A549 (cell line): ENCODE data around the gene NCOR2. TPM values are rescaled to one million over a fixed set of nuclear protein-coding genes. Genes with fewer than 3 reads are reported as not detected.

Experiments
- ATAC-seq, 2 experiments: fragments of 200-7000 bp in 1 of 2; fragments of >200 bp in 1 of 2; cut with Nextera tagmentation in 1 of 2; cut with Tn5 transposase in 1 of 2; 3 replicates each; pipeline versions ENCODE4 v1.8.0 to v1.9.1; 2018 to 2020; ENCODE audit warnings: mild to moderate bottlenecking in 1 of 2, moderate library complexity in 1 of 2
- CTCF ChIA-PET: fragments of 300-600 bp; sonication (Branson Sonifier 250); formaldehyde crosslinking; extraction: SDS; loops from one replicate; lab custom pipeline; 2021; ENCODE audit warnings: antibody characterized with exemption, inconsistent platforms; lab: Yijun Ruan, JAX
- POLR2A ChIA-PET: fragments of 350-600 bp; formaldehyde crosslinking; extraction: SDS; loops from one replicate; lab custom pipeline; 2021; ENCODE audit warnings: antibody characterized with exemption, inconsistent platforms; lab: Yijun Ruan, JAX
- DNase-seq, 2 experiments: peaks; one replicate each; pipeline versions ENCODE4 v3.0.0 to v3.0.0-alpha.2; 2011 to 2016; ENCODE audit warnings: low read depth in 1 of 2, low spot score in 1 of 2
- FAIRE-seq: peaks from 2 replicates; lab custom pipeline; 2011; peaks lifted over from hg19 to GRCh38; lab: Jason Lieb, UNC
- H3K27ac ChIP-seq, 2 experiments: fragments of >200 bp; sonication (Bioruptor Twin); formaldehyde crosslinking; 3 replicates each; pipeline ENCODE4 v1.5.1; 2016 to 2017
- H3K4me1 ChIP-seq: fragments of >200 bp; sonication (Bioruptor Twin); formaldehyde crosslinking; 3 replicates; pipeline ENCODE4 v1.6.1; 2016
- H3K4me2 ChIP-seq: fragments of >200 bp; sonication (Bioruptor Twin); formaldehyde crosslinking; 3 replicates; pipeline ENCODE4 v1.6.1; 2016
- H3K4me3 ChIP-seq: fragments of >200 bp; sonication (Bioruptor Twin); formaldehyde crosslinking; 3 replicates; pipeline ENCODE4 v1.5.1; 2016
- H3K9me3 ChIP-seq: fragments of >200 bp; sonication (Bioruptor Twin); formaldehyde crosslinking; 3 replicates; pipeline ENCODE4 v1.6.1; 2016
- ATOH8 ChIP-seq: fragments of 250-450 bp; sonication (Bioruptor Pico); IDR thresholded peaks from 2 replicates; pipeline ENCODE4 v1.5.0; 2020; ENCODE audit warnings: low read depth, mild to moderate bottlenecking, moderate library complexity
- CBX2 ChIP-seq: fragments of 200-600 bp; sonication (generic); IDR thresholded peaks from 2 replicates; pipeline ENCODE4 v1.6.1; 2016; ENCODE audit warnings: low read depth, mild to moderate bottlenecking, borderline replicate concordance
- CHD4 ChIP-seq: fragments of 200-600 bp; sonication (generic); IDR thresholded peaks from 2 replicates; pipeline ENCODE4 v1.6.1; 2016; ENCODE audit warnings: antibody characterized with exemption, mild to moderate bottlenecking, borderline replicate concordance
- E2F6 ChIP-seq: IDR thresholded peaks from 2 replicates; pipeline ENCODE4 v1.6.1; 2012; ENCODE audit warnings: low read depth, borderline replicate concordance
- EHMT2 ChIP-seq: fragments of 200-600 bp; sonication (generic); IDR thresholded peaks from 2 replicates; pipeline ENCODE4 v1.6.1; 2016; ENCODE audit warnings: antibody characterized with exemption, low read depth, mild to moderate bottlenecking, moderate library complexity
- FOSB ChIP-seq: fragments of 250-450 bp; sonication (Bioruptor Pico); IDR thresholded peaks from 2 replicates; pipeline ENCODE4 v1.5.0; 2020; ENCODE audit warnings: mild to moderate bottlenecking, moderate library complexity
- FOSL2 ChIP-seq, 2 experiments: fragments of 450-650 bp in 1 of 2; fragments of >200 bp in 1 of 2; sonication (Bioruptor Twin) in 1 of 2; formaldehyde crosslinking; IDR thresholded peaks; 2 replicates each; pipeline versions ENCODE4 v1.5.0 to v1.6.1; 2016 to 2020; ENCODE audit warnings: mild to moderate bottlenecking in 1 of 2, moderate library complexity in 1 of 2
- FOXS1 ChIP-seq: fragments of 250-450 bp; sonication (Bioruptor Pico); IDR thresholded peaks from 2 replicates; pipeline ENCODE4 v1.5.0; 2020; ENCODE audit warnings: mild to moderate bottlenecking, moderate library complexity
- HDAC2 ChIP-seq: fragments of 200-600 bp; sonication (generic); IDR thresholded peaks from 2 replicates; pipeline ENCODE4 v1.6.1; 2016
- HOXB13 ChIP-seq: fragments of 250-450 bp; sonication (Bioruptor Pico); IDR thresholded peaks from 2 replicates; pipeline ENCODE4 v1.5.0; 2020; ENCODE audit warnings: low read depth, mild to moderate bottlenecking, moderate library complexity
- JUNB ChIP-seq: fragments of >200 bp; sonication (Bioruptor Twin); formaldehyde crosslinking; IDR thresholded peaks from 2 replicates; pipeline ENCODE4 v1.6.1; 2016
- KDM1A ChIP-seq: fragments of 200-600 bp; sonication (generic); IDR thresholded peaks from 2 replicates; pipeline ENCODE4 v1.6.1; 2016; ENCODE audit warnings: low read depth, mild to moderate bottlenecking
- MAFK ChIP-seq: fragments of 450-650 bp; IDR thresholded peaks from 2 replicates; pipeline ENCODE4 v1.6.1; 2014; ENCODE audit not compliant: partially characterized antibody
- NFE2L2 ChIP-seq: fragments of 150-350 bp; conservative IDR thresholded peaks from 2 replicates; pipeline ENCODE4 v1.6.1; 2014; ENCODE audit warnings: low read length
- NPAS2 ChIP-seq: fragments of 250-450 bp; sonication (Bioruptor Pico); IDR thresholded peaks from 2 replicates; pipeline ENCODE4 v1.8.0; 2022; ENCODE audit warnings: mild to moderate bottlenecking, moderate library complexity, borderline replicate concordance
- PBX3 ChIP-seq: IDR thresholded peaks from 2 replicates; pipeline ENCODE4 v1.6.1; 2012
- RCOR1 ChIP-seq: fragments of 150-350 bp; IDR thresholded peaks from 2 replicates; pipeline ENCODE4 v1.6.1; 2014; ENCODE audit warnings: antibody characterized with exemption, low read length, low read depth
- RNF2 ChIP-seq: fragments of 200-600 bp; sonication (generic); IDR thresholded peaks from 2 replicates; pipeline ENCODE4 v1.6.1; 2016; ENCODE audit warnings: low read depth, mild to moderate bottlenecking, antibody characterized with exemption, moderate library complexity, borderline replicate concordance
- SREBF2 ChIP-seq: fragments of 450-650 bp; IDR thresholded peaks from 2 replicates; pipeline ENCODE4 v1.6.1; 2014; ENCODE audit warnings: mild to moderate bottlenecking, moderate library complexity
- TP53 ChIP-seq: fragments of 250-450 bp; sonication (Bioruptor Pico); IDR thresholded peaks from 2 replicates; pipeline ENCODE4 v1.5.0; 2021; ENCODE audit warnings: mild to moderate bottlenecking, moderate library complexity
- ZFP36 ChIP-seq: fragments of 450-650 bp; IDR thresholded peaks from 2 replicates; pipeline ENCODE4 v1.6.1; 2014; ENCODE audit warnings: borderline replicate concordance; ENCODE audit not compliant: partially characterized antibody
- ZNF302 ChIP-seq: fragments of 250-450 bp; sonication (Bioruptor Pico); IDR thresholded peaks from 2 replicates; pipeline ENCODE4 v1.9.0; 2021; ENCODE audit warnings: inconsistent platforms, mild to moderate bottlenecking, moderate library complexity
- WGBS: methylation state at CpG from one replicate; pipeline ENCODE4 v1.1.6; 2017; ENCODE audit errors: missing lambda C conversion rate; 5-methylcytosine and 5-hydroxymethylcytosine counted together
- polyA plus RNA-seq, 4 experiments: library from polyadenylated mRNA; depleted of rRNA in 3 of 4; stranded (reverse); fragments of >200 nt; fragmentation: RNase III in 1 of 4; extraction: RNeasy Plus Mini Kit Qiagen cat#74134 plus additional on column Dnase treatment in 1 of 4; gene quantifications; 2 replicates in 3 of 4; 3 replicates in 1 of 4; pipeline ENCODE4 v1.2.3, GENCODE V29; 2011 to 2017
- TF ChIP-seq, protein P1 (sequence below): fragments of 450-650 bp; IDR thresholded peaks from 2 replicates; pipeline ENCODE4 v1.6.1; 2014; ENCODE audit warnings: antibody characterized with exemption
- TF ChIP-seq, protein P2 (sequence below): IDR thresholded peaks from 2 replicates; pipeline ENCODE4 v1.6.1; 2012
- TF ChIP-seq, protein P3 (sequence below): fragments of >200 bp; sonication (Bioruptor Twin); formaldehyde crosslinking; IDR thresholded peaks from 3 replicates; pipeline ENCODE4 v1.6.1; 2016
- TF ChIP-seq, protein P4 (sequence below): fragments of >200 bp; sonication (Bioruptor Twin); formaldehyde crosslinking; IDR thresholded peaks from 2 replicates; pipeline ENCODE4 v1.6.1; 2016
- TF ChIP-seq, protein P5 (sequence below): fragments of 200-600 bp; sonication (generic); IDR thresholded peaks from 2 replicates; pipeline ENCODE4 v1.6.1; 2016; ENCODE audit warnings: antibody characterized with exemption, mild to moderate bottlenecking, moderate library complexity

The NCOR2 gene
- polyA plus RNA-seq, 2 of the 4 experiments (the other 2 are of a cell fraction) = 14.1 to 151 TPM

DNA sequence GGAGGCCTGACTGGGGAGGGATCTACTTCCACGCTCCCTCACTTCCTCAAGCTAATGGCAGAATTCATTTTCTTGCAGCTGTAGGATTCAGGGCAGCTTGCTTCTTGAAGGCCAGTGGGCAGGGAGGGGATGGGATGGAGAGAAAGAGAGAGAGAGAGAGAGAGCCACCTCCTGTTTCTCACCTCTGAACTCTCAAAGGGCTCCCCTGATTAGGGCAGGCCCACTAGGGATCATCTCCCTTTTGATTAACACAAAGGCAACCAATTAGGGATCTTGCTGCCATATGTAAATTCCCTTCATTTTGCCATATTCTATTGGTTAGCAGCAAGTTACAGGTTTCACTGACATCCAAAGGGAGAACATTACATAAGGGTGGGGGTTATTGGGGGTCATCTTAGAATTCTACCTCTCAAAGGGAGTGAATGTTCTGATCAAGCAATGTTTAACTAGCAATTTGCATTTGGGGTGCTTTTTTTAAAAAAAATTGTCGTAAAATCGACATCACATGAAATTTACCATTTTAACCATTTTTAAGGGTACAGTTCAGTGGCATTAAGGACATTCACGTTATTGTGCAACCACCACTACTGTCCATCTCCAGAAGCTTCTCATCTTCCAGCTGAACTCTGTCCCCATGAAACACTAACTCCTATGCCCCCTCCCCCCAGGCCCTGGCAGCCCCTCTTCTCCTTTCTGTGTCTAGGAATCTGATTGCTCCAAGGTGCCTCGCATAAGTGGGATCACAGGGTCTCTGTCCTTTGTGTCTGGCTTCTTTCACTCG lies 47.3 kb upstream of the NCOR2 start:
- DNase-seq (no peak), FAIRE-seq (no peak), ATAC-seq (no peak)
- ChIA-PET CTCF (no interaction called here), POLR2A (no interaction called here)
- Histone ChIP-seq H3K4me1 (peaks cover 12% of the 10 kb centered on the region), H3K9me3 (no peaks in the 10 kb centered on the region), H3K27ac (no peak overlapping the region), H3K4me3 (no peak overlapping the region), H3K4me2 (no peak overlapping the region)
- 87% methylated on average over 6 of the region's 6 CpGs for WGBS
- TF ChIP-seq HOXB13 (CRISPR knock-in tag) (no peak), PBX3 (no peak), E2F6 (no peak), TP53 (CRISPR knock-in tag) (no peak), EHMT2 (no peak), SREBF2 (no peak), JUNB (no peak), NPAS2 (no peak), HDAC2 (no peak), NFE2L2 (no peak), ZNF302 (CRISPR knock-in tag) (no peak), ZFP36 (no peak), CBX2 (no peak), FOSB (CRISPR knock-in tag) (no peak)
- TF ChIP-seq, protein P1, sequence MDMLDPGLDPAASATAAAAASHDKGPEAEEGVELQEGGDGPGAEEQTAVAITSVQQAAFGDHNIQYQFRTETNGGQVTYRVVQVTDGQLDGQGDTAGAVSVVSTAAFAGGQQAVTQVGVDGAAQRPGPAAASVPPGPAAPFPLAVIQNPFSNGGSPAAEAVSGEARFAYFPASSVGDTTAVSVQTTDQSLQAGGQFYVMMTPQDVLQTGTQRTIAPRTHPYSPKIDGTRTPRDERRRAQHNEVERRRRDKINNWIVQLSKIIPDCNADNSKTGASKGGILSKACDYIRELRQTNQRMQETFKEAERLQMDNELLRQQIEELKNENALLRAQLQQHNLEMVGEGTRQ = no peak
- TF ChIP-seq, protein P2, sequence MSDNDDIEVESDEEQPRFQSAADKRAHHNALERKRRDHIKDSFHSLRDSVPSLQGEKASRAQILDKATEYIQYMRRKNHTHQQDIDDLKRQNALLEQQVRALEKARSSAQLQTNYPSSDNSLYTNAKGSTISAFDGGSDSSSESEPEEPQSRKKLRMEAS = no peak

- Histone ChIP-seq H3K9me3 (no peaks in the 10 kb centered on the region), H3K4me2 (no peak overlapping the region), H3K4me1 (peaks cover 27% of the 10 kb centered on the region), H3K4me3 (no peak overlapping the region), H3K27ac (peak overlapping the region in 1 of 2 experiments; percentile 45; a peak in 3 of 6 replicates)
- no peak for DNase-seq
- FAIRE-seq = no peak
- 64% methylated on average over 3 of the region's 3 CpGs for WGBS
- POLR2A ChIA-PET = no interaction called here
- CTCF ChIA-PET = interaction anchor here (0.9 kb wide), 1 partner anchor 16 kb away, joined by 5 read pairs; no protein-coding TSS in a partner anchor
- ATAC-seq = no peak
- TF ChIP-seq ATOH8 (CRISPR knock-in tag) (no peak), ZFP36 (no peak), MAFK (no peak), RCOR1 (no peak), CHD4 (no peak), CBX2 (no peak), SREBF2 (no peak), RNF2 (no peak), TP53 (CRISPR knock-in tag) (no peak), FOSL2 (IDR thresholded peaks at IDR 0.05) (no peak), FOSL2 (CRISPR knock-in tag; IDR thresholded peaks at IDR 0.05) (no peak), FOXS1 (CRISPR knock-in tag) (no peak), KDM1A (no peak)
- TF ChIP-seq, protein P2 = no peak
- TF ChIP-seq, protein P3, sequence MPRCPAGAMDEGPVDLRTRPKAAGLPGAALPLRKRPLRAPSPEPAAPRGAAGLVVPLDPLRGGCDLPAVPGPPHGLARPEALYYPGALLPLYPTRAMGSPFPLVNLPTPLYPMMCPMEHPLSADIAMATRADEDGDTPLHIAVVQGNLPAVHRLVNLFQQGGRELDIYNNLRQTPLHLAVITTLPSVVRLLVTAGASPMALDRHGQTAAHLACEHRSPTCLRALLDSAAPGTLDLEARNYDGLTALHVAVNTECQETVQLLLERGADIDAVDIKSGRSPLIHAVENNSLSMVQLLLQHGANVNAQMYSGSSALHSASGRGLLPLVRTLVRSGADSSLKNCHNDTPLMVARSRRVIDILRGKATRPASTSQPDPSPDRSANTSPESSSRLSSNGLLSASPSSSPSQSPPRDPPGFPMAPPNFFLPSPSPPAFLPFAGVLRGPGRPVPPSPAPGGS = no peak
- TF ChIP-seq, protein P4, sequence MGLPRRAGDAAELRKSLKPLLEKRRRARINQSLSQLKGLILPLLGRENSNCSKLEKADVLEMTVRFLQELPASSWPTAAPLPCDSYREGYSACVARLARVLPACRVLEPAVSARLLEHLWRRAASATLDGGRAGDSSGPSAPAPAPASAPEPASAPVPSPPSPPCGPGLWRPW = no peak
- TF ChIP-seq, protein P5, sequence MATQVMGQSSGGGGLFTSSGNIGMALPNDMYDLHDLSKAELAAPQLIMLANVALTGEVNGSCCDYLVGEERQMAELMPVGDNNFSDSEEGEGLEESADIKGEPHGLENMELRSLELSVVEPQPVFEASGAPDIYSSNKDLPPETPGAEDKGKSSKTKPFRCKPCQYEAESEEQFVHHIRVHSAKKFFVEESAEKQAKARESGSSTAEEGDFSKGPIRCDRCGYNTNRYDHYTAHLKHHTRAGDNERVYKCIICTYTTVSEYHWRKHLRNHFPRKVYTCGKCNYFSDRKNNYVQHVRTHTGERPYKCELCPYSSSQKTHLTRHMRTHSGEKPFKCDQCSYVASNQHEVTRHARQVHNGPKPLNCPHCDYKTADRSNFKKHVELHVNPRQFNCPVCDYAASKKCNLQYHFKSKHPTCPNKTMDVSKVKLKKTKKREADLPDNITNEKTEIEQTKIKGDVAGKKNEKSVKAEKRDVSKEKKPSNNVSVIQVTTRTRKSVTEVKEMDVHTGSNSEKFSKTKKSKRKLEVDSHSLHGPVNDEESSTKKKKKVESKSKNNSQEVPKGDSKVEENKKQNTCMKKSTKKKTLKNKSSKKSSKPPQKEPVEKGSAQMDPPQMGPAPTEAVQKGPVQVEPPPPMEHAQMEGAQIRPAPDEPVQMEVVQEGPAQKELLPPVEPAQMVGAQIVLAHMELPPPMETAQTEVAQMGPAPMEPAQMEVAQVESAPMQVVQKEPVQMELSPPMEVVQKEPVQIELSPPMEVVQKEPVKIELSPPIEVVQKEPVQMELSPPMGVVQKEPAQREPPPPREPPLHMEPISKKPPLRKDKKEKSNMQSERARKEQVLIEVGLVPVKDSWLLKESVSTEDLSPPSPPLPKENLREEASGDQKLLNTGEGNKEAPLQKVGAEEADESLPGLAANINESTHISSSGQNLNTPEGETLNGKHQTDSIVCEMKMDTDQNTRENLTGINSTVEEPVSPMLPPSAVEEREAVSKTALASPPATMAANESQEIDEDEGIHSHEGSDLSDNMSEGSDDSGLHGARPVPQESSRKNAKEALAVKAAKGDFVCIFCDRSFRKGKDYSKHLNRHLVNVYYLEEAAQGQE = no peak
Observed at GRCh38 chr12:124613151-124613585, 45.8 kb upstream of the NCOR2 start.
